ENCODE measurements around the gene GADD45A. TPM values are rescaled to one million over a fixed set of nuclear protein-coding genes. Genes with fewer than 3 reads are reported as not detected.

GADD45A gene
- total RNA-seq, 1 donor from 2014 or later = 8.7 TPM

DNA sequence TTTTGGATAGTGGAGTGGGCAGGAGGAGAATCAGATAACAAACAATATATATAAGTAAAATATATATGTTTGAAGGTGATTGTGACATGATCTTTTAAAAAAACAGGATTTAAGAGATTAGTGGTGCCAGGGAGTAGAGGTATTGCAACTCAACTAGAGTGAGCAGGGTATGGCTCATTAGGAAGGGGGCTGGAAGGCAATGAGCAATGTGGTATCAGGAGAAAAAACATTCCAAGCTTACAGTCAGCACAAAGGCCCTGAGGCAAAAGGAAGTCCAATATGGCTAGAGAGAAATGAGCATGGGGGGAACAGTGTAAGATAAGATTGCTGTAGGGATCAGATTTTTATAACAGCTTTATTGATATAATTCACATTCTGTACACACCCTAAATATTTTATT lies 5.3 kb upstream of the GADD45A start:
- intact Hi-C loops (cut with micrococcal nuclease) = loop anchor here (10.0 kb wide), 4 partner anchors 565 to 1405 kb away; partner anchors contain the start of gene SLC35D1
- peaks cover 25% of the 10 kb centered on the region for H3K4me1 Mint-ChIP-seq

DNA sequence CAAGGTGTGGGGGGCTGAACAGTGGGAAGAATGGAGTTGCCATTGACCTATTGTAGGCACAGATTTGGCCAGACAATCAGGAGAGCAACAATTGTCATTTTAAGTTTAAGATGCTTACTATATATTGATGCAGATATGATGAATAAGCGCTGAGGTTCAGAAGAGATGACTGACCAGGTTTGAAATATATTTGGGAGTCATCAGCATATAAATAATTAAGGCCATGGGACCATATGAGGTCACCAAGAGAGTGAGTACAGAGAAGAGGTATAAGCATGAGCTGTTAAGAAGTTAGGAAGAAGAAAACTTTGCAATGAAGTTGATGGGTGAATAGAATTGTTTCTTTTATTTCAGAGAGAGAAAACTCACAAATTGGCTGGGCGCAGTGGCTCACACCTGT lies 4.5 kb upstream of the GADD45A start:
- intact Hi-C loops (cut with micrococcal nuclease) = loop anchor here (10.0 kb wide), 4 partner anchors 566 to 1406 kb away; partner anchors contain the start of gene SLC35D1
- H3K36me3 Mint-ChIP-seq (ENCODE audit: low read depth) = peaks cover 2% of the 10 kb centered on the region
- ChIA-PET POLR2A (no interaction called here), CTCF (no interaction called here)
- H3K4me1 Mint-ChIP-seq = peaks cover 28% of the 10 kb centered on the region
- peaks cover 3% of the 10 kb centered on the region for H3K27me3 Mint-ChIP-seq
- no peak overlapping the region for H3K27ac Mint-ChIP-seq
- TF ChIP-seq, protein P1, sequence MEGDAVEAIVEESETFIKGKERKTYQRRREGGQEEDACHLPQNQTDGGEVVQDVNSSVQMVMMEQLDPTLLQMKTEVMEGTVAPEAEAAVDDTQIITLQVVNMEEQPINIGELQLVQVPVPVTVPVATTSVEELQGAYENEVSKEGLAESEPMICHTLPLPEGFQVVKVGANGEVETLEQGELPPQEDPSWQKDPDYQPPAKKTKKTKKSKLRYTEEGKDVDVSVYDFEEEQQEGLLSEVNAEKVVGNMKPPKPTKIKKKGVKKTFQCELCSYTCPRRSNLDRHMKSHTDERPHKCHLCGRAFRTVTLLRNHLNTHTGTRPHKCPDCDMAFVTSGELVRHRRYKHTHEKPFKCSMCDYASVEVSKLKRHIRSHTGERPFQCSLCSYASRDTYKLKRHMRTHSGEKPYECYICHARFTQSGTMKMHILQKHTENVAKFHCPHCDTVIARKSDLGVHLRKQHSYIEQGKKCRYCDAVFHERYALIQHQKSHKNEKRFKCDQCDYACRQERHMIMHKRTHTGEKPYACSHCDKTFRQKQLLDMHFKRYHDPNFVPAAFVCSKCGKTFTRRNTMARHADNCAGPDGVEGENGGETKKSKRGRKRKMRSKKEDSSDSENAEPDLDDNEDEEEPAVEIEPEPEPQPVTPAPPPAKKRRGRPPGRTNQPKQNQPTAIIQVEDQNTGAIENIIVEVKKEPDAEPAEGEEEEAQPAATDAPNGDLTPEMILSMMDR (IDR thresholded peaks at IDR 0.05) = no peak
- no peaks in the 10 kb centered on the region for H3K9me3 Mint-ChIP-seq
- ATAC-seq (ENCODE audit: low read depth) (no peak), DNase-seq (no peak)
- H3K4me3 Mint-ChIP-seq = no peak overlapping the region

More for the DNA sequence above, 5.3 kb upstream of the GADD45A start:
- Mint-ChIP-seq H3K9me3 (no peaks in the 10 kb centered on the region), H3K4me3 (no peak overlapping the region), H3K36me3 (ENCODE audit: low read depth) (no peaks in the 10 kb centered on the region), H3K27me3 (peaks cover 4% of the 10 kb centered on the region), H3K27ac (no peak overlapping the region)
- TF ChIP-seq, protein P1 (IDR thresholded peaks at IDR 0.05) = no peak
- POLR2A ChIA-PET = no interaction called here
- ATAC-seq (ENCODE audit: low read depth) = no peak
- CTCF ChIA-PET = no interaction called here
- no peak for DNase-seq

DNA sequence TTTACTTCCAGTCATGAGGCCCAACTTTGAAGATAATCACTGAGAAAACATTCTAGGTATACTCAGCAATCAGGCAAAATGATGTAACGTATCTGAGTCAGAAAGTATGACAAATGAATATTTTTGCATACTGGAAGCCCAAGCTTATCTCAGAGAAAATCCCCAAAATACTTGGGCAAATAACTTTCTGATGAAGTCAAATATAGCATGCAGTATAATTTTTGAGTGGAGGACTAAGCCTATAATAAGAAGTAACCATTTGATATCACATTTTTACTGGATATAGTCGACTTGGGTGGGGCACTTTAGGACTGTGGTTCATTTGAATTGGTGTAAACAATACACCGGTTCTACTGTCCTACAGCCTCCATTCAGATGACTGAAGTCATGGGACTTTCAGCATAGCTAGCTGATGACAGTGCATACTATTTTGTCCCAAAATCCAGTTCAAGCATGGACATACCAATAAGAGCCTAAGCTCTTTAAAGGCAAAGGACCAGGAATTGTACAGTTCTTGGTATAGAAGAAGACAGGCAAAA lies 2.3 kb upstream of the GADD45A start:
- peaks cover 7% of the 10 kb centered on the region for H3K36me3 Mint-ChIP-seq (ENCODE audit: low read depth)
- POLR2A ChIA-PET = interaction anchor here (0.7 kb wide), 1 partner anchor 254 kb away, joined by 3 read pairs; no protein-coding TSS in a partner anchor
- TF ChIP-seq, protein P1 (IDR thresholded peaks at IDR 0.05) = no peak
- H3K4me1 Mint-ChIP-seq = peaks cover 38% of the 10 kb centered on the region
- DNase-seq = no peak
- H3K9me3 Mint-ChIP-seq = no peaks in the 10 kb centered on the region
- CTCF ChIA-PET = interaction anchor here (1.0 kb wide), 1 partner anchor 77 kb away, joined by 4 read pairs; no protein-coding TSS in a partner anchor
- no peaks in the 10 kb centered on the region for H3K27me3 Mint-ChIP-seq
- H3K27ac Mint-ChIP-seq = no peak overlapping the region
- intact Hi-C loops (cut with micrococcal nuclease) = loop anchor here (10.0 kb wide), 4 partner anchors 568 to 1408 kb away; partner anchors contain the start of gene SLC35D1
- no peak overlapping the region for H3K4me3 Mint-ChIP-seq
- no peak for ATAC-seq (ENCODE audit: low read depth)

- H3K27ac Mint-ChIP-seq = peak overlapping the region; percentile 68
- no peak for ATAC-seq (ENCODE audit: low read depth)
- POLR2A ChIA-PET = no interaction called here
- H3K27me3 Mint-ChIP-seq = no peaks in the 10 kb centered on the region
- H3K9me3 Mint-ChIP-seq = no peaks in the 10 kb centered on the region
- intact Hi-C loops (cut with micrococcal nuclease) = loop anchor here (10.0 kb wide), 4 partner anchors 569 to 1409 kb away; partner anchors contain the start of gene SLC35D1
- peaks cover 38% of the 10 kb centered on the region for H3K4me1 Mint-ChIP-seq
- TF ChIP-seq, protein P1 (IDR thresholded peaks at IDR 0.05) = no peak
- DNase-seq = no peak
- H3K36me3 Mint-ChIP-seq (ENCODE audit: low read depth) = peaks cover 10% of the 10 kb centered on the region
- H3K4me3 Mint-ChIP-seq = no peak overlapping the region
- CTCF ChIA-PET = interaction anchor here (1.0 to 3.8 kb wide), 2 partner anchors 77 kb away, joined by 4 to 17 read pairs; no protein-coding TSS in a partner anchor
Measured at GRCh38 chr1:67683316-67683715, 1.7 kb upstream of the GADD45A start.

- peaks cover 14% of the 10 kb centered on the region for H3K36me3 Mint-ChIP-seq (ENCODE audit: low read depth)
- peak overlapping the region; percentile 95 for H3K4me3 Mint-ChIP-seq
- H3K27ac Mint-ChIP-seq = peak overlapping the region; percentile 81
- POLR2A ChIA-PET = interaction anchor here (1.7 to 3.2 kb wide), 4 partner anchors 9 to 253 kb away, joined by 3 to 20 read pairs (median 14); partner anchors contain the start of gene SERBP1
- TF ChIP-seq, protein P1 (IDR thresholded peaks at IDR 0.05) = no peak
- intact Hi-C loops (cut with micrococcal nuclease) = loop anchor here (10.0 kb wide), 4 partner anchors 569 to 1409 kb away; partner anchors contain the start of gene SLC35D1
- peaks cover 38% of the 10 kb centered on the region for H3K4me1 Mint-ChIP-seq
- H3K9me3 Mint-ChIP-seq = no peaks in the 10 kb centered on the region
- CTCF ChIA-PET = interaction anchor here (3.8 kb wide), 1 partner anchor 76 kb away, joined by 17 read pairs; no protein-coding TSS in a partner anchor
- ATAC-seq (ENCODE audit: low read depth) (no peak), DNase-seq (no peak)
- H3K27me3 Mint-ChIP-seq = no peaks in the 10 kb centered on the region
Measured at GRCh38 chr1:67683766-67684525, 1.1 kb upstream of the GADD45A start.

Measured in activated B cell treated with CpG ODN at 0.5 μM for 24 hours (primary cell).